Activated gamma-delta T cell (primary cell): ENCODE data around the gene RPS8.
"Not testable (repeated sequence)": the region's sequence is repeated elsewhere in the genome, so short reads cannot be mapped to it uniquely, and the experiment has no call there.

Experiments used
- DNase-seq: peaks from one replicate; lab custom pipeline; 2025; lab: John Stamatoyannopoulos, UW

Gene RPS8

DNA sequence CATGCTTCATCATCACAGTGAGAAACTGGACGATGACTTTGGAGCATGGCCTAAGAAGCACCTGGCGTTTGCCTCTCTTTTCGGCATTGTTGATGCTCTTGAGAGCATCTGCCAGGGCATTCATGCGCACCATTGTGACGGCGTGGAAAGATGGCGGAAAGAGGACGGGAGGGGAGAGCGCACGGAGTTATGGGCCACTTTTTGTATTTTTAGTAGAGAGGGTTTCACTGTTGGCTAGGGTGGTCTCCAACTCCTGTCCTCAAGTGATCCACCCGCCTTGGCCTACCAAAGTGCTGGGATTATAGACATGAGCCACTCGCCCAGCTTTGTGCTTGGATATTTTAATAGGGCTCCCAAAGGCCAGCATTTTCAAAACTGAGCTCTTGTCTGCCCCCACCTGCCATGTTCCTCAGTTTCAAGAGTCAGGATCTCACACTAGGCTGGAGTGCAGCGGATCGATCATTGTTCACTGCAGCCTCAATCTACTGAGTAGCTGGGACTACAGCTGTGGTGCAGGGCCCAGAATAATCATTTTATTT lies 5.3 kb downstream of the RPS8 start:
- DNase-seq: no peak

DNA sequence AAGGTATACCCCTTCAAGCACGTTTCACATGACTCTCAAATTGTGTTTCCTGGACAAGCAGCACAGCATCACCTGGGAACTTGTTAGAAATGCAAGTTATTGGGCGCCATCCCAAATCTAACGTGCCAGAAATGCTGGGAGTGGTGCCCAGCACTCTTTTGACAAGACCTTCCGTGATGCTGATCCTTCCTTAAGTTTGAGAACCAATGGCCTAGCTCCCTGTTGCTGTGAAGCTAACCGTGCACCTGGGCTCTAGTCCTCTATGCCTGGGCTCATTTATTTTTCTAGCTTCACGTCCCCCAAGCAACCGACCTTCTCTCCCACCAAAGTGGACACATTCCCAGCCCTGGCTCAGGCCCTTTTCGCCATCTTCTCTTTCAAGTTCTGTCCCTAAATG lies 8.4 kb downstream of the RPS8 start:
- no peak for DNase-seq

DNA sequence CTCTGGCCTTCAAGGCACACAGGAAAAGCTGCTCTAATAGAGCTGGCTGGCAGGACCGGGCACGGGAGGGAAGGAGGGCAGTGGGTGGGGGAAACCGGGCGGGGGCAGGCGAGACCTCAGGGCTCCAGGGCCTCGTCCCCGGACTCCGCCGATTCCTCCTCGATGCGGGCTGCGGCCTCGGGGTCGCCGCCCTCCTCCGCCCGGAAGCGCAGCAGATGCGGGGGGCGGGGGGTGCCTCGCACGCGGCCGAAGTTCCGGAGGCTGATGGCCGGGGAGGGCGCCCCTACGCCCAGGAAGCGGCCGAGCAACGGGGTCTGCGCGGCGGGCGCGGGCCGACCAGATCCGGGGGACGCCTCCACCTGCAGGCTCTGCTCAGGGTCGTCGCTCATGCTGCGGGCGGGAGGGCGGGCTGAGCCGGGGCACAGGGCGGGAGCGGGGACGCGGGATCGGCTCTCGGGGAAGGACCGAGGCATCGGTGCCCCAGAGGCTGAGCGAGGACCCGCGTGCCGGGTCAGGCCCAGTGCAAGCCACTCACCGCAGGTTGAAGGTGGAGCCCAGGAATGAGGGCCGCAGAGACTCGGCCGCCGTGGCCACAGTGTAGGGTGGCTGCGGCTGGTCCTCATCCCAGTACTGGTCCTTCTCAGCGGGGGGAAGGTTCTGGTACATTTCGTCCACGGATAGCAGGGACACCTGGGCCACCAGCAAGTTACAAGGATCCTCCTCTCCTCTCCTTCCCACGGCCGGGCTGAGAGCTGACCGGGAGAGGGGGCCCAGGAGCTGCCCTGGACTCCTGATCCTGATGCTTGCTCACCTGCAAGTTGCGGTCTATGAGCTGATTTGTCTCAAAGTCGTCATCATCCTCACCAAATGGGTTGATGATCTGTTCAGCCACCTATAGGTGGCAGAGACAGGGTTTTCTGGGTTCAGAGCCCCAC lies 9.0 kb downstream of the RPS8 start:
- DNase-seq: peak; percentile 28

DNA sequence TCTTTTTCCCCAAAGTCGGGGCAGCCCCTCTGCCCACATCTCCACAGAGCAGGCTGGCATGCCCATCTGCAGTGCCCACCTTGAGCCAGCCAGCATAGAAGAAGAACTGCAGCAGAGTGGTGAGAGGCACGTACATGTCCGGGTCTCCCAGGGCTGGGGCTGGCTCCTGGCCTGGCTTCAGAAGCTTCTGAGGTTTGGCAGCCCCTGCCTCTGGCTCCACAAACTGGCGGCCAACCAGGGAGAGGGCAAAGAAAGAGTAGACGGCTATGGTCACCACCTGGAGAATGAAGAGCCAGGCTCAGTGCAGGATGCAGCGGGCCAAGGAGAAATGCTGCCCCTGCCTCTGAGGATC lies 9.7 kb downstream of the RPS8 start:
- DNase-seq: no peak

DNA sequence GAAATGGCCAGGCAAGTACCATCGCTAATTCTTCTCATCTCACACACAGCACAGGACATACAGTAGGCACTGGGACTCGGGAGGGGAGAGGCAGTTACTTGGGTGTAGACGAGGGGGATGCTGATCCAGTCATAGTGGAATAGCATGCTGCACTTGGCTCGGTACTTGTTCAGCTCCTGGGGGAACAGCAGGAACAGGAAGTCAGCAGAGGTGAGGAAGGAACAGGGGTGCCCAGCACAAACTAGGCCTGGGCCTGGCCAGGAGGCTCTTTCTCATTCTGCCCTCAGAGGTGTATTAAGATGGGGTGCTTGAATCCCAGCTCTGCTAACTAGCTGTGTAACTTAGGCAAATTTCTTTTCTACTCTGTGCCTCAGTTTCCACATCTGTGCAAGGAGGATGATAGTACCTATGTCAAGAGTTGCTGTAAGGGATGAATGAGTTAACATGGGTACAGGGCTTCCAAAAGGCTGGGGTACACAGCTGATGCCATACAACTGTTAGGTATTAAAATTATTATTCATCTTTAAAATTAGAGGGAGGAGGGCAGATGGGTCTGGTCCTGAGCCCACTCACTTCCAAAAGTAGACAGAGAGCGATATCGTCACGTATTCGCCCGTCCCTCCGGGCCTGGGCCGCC lies 10.3 kb downstream of the RPS8 start:
- DNase-seq: no peak

DNA sequence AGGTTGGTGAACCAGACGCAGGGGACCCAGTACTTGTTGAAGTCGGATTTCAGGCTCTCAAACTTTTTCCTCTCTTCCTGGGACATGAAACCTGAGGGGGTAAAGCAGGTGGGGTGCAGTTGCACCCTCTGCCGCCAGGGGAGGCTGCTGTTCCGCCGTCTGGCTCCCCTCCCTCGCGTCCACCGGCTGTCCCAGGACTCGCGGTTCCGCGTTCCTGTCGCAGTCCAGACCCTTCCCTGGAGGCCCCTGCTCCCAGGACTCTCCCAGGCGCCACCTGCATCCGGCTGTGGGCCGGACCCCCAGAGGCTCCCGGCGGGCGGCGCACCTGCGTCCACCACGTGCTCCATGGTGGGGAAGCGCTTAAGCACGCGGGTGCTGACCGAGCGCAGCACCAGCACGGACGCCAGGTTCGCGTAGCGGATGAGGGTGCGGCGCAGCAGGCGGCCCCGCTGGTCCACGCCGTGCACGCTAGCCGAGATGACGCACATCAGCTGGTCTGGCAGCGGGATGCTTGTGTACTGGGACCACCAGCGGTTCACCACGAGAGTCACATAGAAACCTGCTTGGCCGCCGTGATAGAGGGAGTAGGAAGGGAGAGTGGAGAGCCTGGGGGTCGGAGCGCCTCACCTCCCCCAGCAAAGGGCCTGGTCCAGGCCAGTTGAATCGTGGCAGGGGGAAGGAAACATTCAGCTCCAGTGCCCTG lies 10.9 kb downstream of the RPS8 start:
- DNase-seq: peak; percentile 59

DNA sequence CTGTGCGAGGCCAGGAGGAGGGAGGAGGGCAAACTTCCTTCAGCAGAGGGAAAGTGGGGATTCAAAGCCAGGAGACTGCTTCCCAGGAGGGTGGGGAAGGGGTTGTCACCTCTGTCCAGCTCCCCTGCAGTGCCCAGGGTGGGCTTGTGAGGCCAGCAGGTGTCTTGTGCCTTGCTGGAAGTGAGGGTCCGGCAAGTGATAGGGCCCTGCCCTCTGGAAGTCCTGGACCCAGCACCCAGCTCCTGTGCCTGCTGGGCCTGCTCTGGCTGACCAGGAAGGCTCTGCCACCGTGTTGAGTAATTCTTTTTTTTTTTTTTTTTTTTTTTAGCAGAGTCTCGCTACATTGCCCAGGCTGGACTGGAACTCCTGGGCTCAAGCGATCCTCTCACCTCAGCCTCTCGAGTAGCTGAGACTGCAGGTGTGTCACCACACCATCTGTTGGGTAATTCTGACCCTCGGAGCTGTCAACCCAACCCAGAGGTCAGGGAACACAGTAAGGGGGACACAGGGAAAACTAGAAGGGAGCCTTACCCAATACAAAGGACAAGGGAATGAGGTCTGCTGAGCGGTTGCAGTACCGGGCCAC lies 11.6 kb downstream of the RPS8 start:
- no peak for DNase-seq

DNA sequence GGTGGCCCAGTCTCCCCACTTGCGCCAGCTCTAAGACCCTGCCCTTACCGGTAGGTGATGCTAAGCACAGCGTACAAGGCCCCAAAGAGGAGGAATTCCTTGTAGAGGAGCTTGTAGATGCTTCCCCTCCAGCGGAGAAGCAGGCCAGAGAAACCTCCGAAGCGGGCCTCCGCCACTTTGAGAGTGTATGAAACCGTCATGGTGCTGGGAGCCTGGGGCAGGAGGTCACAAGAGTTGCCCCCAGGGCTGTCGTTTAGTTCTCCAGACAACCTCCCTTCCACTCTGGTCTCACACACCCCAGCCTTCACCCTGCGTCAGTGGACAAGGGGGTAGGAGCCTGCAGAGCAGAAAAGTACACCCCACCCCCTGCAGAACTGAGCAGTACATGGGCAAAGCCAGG lies 12.2 kb downstream of the RPS8 start:
- DNase-seq: no peak

DNA sequence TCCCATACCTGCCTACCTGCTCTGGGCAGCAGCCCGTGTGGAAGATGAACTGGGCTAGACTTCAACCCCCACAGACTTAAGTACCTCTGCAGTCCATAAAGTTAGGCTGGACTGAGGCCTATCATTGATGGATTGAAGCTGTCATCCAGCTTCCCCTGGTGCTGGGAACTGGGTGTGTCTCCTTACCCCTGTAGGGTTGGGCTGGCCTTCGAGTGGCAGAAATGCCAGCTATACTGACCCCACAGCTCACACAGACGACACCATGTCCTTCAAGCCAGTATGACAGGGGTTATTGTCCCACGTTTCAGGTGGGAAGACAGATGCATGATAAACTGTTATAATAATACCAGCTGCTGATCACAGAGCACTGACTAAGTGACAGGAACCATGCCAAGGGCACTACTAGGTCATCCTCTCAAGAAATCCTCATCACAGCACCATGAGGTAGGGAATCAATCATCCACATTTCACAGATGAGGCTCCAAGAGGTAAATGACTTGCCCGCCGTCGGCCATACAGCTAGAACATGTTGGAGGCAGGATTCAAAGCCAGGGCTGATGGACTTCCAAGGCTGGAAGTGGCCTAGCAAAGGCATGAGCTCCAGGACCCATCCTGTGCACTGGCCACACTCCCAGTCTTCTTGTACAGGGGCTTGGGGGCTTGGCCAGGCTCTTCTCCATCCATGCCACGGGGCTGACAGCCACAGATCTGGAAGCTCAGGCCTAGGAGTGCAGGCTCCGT lies 12.9 kb downstream of the RPS8 start, which contains the start of gene BEST4:
TSS of gene BEST4 (minus strand) at position 51 of the 741 bp plus-strand sequence. CDS start 465 bp downstream, outside the sequence.
- DNase-seq: no peak

DNA sequence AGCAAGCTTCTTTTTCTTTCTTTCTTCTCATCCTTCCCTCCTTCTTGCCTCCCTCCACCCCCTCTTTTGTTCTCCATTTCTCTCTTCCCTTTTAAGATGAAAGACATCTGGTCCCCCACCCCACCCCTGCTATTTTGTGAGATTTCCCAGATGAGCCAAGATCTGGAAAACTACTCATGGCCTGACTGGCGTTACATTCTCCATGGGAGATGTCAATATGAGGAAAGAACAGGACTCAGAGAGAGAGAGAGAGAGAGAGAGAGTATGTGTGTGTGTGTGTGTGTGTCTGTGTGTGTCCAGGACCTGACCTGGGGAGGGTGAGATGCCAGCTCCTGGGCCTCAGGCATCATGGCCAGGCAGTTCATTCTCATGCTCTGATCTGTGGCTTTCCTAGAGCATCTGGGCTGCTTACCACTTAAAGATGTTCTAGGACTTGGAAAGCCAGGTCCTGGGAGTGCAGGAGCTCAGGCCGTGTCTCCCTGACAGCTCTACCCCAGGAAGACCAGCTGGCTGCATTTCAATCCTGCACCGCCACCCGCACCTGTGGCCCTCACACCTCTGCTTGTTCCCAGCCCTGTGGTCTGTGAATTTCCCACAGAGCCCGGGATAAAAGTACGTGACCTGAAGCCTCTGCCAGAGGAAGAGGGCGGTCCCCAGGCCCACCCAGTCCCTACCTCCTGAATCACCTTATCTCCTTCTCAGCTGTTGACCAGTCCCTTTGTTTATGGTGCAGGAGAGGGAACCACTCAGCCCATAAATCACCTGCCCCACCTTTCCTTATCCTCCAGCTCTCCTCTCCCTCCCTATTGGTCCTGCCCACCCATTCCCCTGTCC lies 15.8 kb downstream of the RPS8 start:
- no peak for DNase-seq

DNA sequence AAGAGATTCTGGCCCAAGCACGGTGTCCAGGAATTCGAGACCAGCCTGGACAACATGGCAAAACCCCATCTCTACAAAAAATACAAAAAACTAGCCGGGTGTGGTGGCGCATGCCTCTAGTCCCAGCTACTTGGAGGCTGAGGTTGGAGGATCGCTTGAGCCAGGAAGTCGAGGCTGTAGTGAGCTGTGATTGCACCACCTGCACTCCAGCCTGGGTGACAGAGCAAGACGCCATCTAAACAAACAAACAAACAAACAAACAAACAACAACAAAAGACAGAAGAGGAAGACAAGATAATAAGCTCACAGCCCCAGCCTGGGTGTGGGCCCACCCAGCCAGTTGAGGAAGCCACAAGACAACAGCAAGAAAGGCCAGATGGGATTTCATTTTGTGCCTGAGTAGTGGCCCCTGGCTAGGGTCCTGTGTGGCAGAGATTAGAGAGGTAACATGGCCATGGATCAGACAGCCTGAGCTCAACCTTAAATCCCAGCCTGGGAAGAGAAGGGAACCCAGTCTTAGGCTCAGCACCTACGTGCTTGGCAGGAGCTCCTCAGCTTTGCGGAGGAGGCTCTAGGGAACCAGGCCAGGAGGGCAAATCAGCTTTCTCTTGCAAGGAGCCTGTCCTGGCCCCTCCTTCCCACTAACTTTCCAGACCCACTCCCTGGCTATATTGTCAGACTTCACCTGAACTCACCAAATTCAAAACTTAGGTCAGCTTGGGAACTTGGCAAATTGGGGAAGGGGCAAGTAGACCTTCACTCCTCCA lies 17.6 kb downstream of the RPS8 start:
- DNase-seq: no peak

DNA sequence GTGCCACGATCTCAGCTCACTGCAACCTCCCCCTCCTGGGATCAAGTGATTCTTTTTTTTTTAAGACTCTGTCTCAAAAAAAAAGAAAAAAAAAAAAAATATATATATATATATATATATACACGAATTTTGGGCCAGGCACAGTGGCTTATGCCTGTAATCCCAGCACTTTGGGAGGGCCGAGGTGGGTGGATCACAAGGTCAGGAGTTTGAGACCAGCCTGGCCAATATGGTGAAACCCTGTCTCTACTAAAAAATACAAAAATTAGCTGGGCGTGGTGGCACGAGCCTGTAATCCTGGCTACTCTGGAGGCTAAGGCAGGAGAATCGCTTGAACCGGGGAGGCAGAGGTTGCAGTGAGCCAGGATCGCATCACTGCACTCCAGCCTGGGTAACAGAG lies 22.5 kb downstream of the RPS8 start:
- DNase-seq: not testable (repeated sequence)

DNA sequence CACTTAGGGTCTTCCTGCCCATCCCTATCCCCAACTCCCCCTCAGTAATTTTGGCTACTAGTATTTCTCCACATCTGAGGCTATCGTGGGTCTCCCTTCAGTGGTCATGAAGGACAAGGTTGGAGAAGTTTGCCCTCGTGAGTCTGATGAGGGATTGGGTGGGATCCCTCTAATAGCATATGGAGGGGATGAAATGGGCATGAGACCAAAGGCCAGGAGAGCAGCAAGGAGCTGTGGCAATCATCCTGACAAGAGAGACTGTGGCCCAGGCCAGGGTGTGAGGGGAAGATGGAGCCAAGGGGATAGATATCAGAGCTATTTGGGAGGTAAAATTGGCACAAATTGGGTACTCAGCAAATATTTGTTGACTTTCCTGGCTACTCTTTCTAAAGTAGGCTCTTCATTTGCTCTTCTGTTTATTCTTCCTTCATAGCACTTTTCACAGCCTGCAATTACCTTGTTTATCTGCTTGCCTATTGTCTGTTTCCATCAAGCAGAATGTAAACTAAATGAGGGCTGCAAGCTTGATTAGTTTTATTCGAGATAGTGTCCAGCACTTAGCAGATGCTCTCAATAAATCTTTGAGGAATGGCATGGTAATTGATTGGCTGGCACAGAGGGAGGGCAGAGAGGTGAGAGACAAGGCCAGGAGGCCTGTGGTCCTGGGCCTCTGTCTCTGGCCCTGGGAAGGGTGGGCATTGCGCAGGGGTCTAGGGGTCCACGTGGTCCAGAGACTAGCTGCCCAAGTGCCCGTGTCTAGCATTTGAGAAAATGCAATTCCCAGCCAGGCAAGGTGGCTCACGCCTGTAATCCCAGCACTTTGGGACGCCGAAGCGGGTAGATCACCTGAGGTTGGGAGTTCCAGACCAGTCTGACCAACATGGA lies 23.4 kb downstream of the RPS8 start:
- DNase-seq: no peak

DNA sequence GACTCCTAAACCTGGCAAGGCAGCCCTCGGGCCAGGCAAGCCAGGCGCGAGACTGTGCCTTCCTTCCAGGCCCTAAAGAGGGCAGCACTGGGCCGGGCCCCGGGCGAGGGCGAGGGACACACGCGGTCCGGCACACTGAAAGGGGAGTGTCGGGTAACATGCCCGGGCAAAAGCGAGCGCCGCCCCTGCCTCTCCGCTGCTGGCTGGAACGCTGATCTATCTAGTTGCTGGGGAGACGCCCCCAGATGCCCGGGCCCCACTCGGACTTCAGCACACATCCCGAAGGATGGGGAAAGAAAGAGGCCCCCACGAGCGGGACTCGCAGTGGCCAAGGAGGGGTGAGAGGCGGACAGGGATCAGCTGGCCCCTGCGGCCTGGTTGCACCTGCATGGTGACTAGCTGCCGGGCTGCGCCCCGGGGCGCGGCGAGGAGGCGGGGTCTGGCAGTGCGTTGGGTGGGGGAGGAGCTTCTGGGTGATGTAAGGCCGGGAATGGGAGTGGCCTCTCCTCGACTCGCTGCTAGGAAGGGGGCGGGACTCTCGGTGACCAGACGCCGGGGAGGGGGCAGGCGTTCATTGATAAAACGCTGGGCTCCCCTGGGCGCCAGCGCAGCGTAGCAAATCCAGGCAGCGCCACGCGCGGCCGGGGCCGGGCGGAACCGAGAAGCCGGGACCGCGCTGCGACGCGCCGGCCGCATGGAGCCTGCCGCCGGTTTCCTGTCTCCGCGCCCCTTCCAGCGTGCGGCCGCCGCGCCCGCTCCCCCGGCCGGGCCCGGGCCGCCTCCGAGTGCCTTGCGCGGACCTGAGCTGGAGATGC lies 24.6 kb downstream of the RPS8 start, which contains the start of gene PLK3:
TSS of gene PLK3 (plus strand) at position 608 of the 815 bp plus-strand sequence. CDS start at position 695, 87 bp downstream.
- peak; percentile 90 for DNase-seq

DNA sequence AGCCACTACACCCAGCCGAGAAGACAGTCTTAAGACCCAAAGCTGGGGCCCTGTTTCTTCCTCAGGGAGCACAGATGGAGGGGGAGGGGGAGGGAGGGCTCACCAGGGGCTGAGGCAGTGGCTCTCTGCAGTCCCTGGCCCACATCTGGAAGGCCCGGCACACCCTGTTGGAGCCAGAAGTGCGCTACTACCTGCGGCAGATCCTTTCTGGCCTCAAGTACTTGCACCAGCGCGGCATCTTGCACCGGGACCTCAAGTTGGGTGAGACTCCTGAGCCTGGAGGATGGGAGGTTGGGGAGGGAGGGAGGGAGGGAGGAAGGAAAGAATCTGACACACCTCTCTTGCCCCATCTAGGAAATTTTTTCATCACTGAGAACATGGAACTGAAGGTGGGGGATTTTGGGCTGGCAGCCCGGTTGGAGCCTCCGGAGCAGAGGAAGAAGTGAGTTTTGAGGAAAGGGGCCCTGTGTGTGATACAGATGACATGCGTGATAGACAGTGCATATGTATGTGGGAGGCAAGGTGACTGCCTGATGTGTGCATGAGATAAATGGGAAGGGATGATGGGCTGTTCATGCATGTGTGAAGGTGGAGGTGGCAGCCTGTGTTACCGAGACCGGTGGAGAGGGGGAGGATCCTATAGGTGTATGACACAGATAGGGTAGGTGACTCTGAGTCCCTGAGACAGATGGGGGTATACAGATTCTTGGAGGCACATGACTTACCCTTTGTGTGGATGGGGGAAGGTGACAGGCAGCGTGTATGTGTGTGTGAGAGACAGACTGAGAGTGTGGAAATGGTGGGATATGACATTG lies 26.4 kb downstream of the RPS8 start:
- DNase-seq: no peak

DNA sequence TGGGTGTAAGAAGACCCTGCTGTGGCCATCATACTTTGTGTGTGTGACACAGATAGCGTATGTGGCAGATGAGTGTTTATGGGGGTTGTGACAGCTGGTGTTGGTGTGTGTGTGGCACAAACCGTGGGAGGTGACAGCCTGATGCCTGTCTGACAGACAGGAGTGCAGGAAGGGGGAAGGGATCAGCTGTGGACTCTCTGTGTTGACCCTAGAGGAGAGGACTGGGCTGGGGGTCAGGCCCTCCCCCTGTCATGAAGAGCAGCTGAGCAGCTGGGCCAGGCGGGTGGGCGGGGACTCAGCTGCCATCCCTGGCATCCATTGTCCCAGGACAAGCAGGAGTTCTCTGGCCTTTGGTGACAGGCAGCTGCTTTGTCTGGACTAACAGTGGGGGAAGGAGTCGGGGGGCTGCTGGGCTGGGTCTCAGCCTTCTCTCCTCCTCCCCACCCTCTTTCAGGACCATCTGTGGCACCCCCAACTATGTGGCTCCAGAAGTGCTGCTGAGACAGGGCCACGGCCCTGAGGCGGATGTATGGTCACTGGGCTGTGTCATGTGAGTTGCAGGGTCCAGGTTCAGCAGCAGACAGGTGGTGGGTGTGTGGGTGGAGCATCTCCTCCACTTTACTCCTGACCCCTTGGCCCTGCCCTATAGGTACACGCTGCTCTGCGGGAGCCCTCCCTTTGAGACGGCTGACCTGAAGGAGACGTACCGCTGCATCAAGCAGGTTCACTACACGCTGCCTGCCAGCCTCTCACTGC lies 27.1 kb downstream of the RPS8 start:
- DNase-seq: no peak
